ENCODE measurements around the gene PCCA.

Gene PCCA

GRCh38 chr13:100182900-100183490 is 94.1 kb downstream of the PCCA start:
- TF ChIP-seq CTCF (IDR thresholded peaks at IDR 0.05): no peak
- Histone ChIP-seq H3K4me3 (ENCODE audit: low read depth in 1 of 2, low read length in 1 of 2) (no peak overlapping the region), H3K27ac (no peak overlapping the region), H3K4me1 (ENCODE audit: control insufficient read depth in 1 of 2, insufficient read depth in 1 of 2, low read depth in 1 of 2, low read length in 1 of 2) (no peaks in the 10 kb centered on the region), H3K9me3 (no peaks in the 10 kb centered on the region), H3K36me3 (no peaks in the 10 kb centered on the region), H3K27me3 (no peaks in the 10 kb centered on the region)

GRCh38 chr13:100184095-100184494 is 95.2 kb downstream of the PCCA start:
- no peak for TF ChIP-seq CTCF (IDR thresholded peaks at IDR 0.05)
- H3K36me3 ChIP-seq: no peaks in the 10 kb centered on the region
- H3K27ac ChIP-seq: no peak overlapping the region
- no peaks in the 10 kb centered on the region for H3K4me1 ChIP-seq (ENCODE audit: control insufficient read depth in 1 of 2, insufficient read depth in 1 of 2, low read depth in 1 of 2, low read length in 1 of 2)
- H3K9me3 ChIP-seq: no peaks in the 10 kb centered on the region
- H3K4me3 ChIP-seq (ENCODE audit: low read depth in 1 of 2, low read length in 1 of 2): no peak overlapping the region
- H3K27me3 ChIP-seq: no peaks in the 10 kb centered on the region

DNA sequence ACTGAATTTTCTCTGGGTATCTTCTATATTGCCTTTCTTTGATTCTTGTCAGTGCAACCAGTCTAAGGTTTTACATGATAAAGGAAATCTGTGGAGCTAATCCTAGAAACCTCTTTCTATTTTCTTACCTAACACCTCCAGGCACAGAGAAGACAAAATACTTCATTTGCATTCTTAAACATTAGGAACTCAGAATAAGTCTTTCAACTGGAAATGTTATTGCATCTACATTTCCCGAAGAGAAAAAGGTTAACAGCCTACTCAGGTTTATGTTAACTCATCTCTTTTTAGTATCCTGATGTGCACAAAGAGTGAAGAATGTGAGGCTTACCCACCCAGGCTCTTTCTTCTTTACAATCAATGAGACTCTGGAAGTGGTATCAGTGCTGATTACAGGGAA is 106.7 kb downstream of the PCCA start:
- H3K36me3 ChIP-seq: no peaks in the 10 kb centered on the region
- no peaks in the 10 kb centered on the region for H3K9me3 ChIP-seq
- H3K4me3 ChIP-seq (ENCODE audit: low read depth in 1 of 2, low read length in 1 of 2): no peak overlapping the region
- H3K4me1 ChIP-seq (ENCODE audit: control insufficient read depth in 1 of 2, insufficient read depth in 1 of 2, low read depth in 1 of 2, low read length in 1 of 2): no peaks in the 10 kb centered on the region
- TF ChIP-seq CTCF (IDR thresholded peaks at IDR 0.05): no peak
- no peaks in the 10 kb centered on the region for H3K27me3 ChIP-seq
- no peak overlapping the region for H3K27ac ChIP-seq

- no peak for TF ChIP-seq CTCF (IDR thresholded peaks at IDR 0.05)
- no peak overlapping the region for H3K27ac ChIP-seq
- H3K4me1 ChIP-seq (ENCODE audit: control insufficient read depth in 1 of 2, insufficient read depth in 1 of 2, low read depth in 1 of 2, low read length in 1 of 2): no peaks in the 10 kb centered on the region
- H3K27me3 ChIP-seq: no peaks in the 10 kb centered on the region
- no peak overlapping the region for H3K4me3 ChIP-seq (ENCODE audit: low read depth in 1 of 2, low read length in 1 of 2)
- H3K36me3 ChIP-seq: no peaks in the 10 kb centered on the region
- no peaks in the 10 kb centered on the region for H3K9me3 ChIP-seq
Observed at GRCh38 chr13:100196375-100196774, 107.5 kb downstream of the PCCA start.

DNA sequence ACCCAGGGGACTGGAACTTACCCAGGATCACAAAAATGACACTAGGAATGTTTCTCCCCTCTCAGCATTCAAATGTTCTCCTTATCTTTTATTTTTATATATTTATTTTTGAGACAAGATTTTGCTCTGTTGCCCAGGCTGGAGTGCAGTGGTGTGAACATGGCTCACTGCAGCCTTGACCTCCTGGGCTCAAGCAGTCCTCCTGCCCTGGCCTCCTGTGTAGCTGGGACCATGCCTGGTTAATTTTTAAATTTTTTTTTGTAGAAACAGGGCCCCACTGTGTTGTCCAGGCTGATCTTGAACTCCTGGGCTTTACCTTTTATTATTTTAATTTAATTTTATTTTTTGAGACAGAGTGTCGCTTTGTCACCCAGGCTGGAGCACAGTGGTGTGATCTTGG is 108.2 kb downstream of the PCCA start:
- Histone ChIP-seq H3K36me3 (no peaks in the 10 kb centered on the region), H3K4me1 (ENCODE audit: control insufficient read depth in 1 of 2, insufficient read depth in 1 of 2, low read depth in 1 of 2, low read length in 1 of 2) (no peaks in the 10 kb centered on the region), H3K4me3 (ENCODE audit: low read depth in 1 of 2, low read length in 1 of 2) (no peak overlapping the region), H3K9me3 (no peaks in the 10 kb centered on the region), H3K27ac (no peak overlapping the region), H3K27me3 (no peaks in the 10 kb centered on the region)
- no peak for TF ChIP-seq CTCF (IDR thresholded peaks at IDR 0.05)
